H1 (cell line): ENCODE measurements around the gene GABRR1. TPM values are rescaled to one million over a fixed set of nuclear protein-coding genes. Genes with fewer than 3 reads are reported as not detected.

Source experiments
- CTCF ChIA-PET: fragments of 300-600 bp; sonication (Branson Sonifier 250); formaldehyde crosslinking; loops from one replicate; lab custom pipeline; 2021; ENCODE audit not compliant: partially characterized antibody; lab: Charles Lee
- POLR2A ChIA-PET: fragments of 300-600 bp; sonication (Branson Sonifier 250); formaldehyde crosslinking; loops from one replicate; lab custom pipeline; 2021; ENCODE audit warnings: inconsistent platforms; ENCODE audit not compliant: partially characterized antibody; lab: Charles Lee
- DNase-seq, 2 experiments: peaks; one replicate each; pipeline versions ENCODE4 v3.0.0 to v3.0.0-alpha.2; 2010 to 2022; ENCODE audit warnings: low spot score in 2 of 2, low read depth in 1 of 2, mixed read lengths in 1 of 2
- FAIRE-seq: peaks from 2 replicates; lab custom pipeline; 2011; peaks lifted over from hg19 to GRCh38; lab: Jason Lieb, UNC
- H2AFZ ChIP-seq: 2 replicates; pipeline ENCODE4 v1.8.1; 2012; ENCODE audit warnings: low read length, inconsistent platforms
- H2AK5ac ChIP-seq: 2 replicates; pipeline ENCODE4 v1.6.1; 2013; ENCODE audit warnings: low read depth, low read length
- H2BK120ac ChIP-seq: replicated peaks from 2 replicates; pipeline ENCODE3; 2013; ENCODE audit warnings: low read depth, low read length, inconsistent platforms
- H2BK12ac ChIP-seq: 2 replicates; pipeline ENCODE4 v1.6.1; 2013; ENCODE audit warnings: low read depth, low read length
- H2BK15ac ChIP-seq: 2 replicates; pipeline ENCODE4 v1.6.1; 2013; ENCODE audit warnings: low read length
- H2BK20ac ChIP-seq: 2 replicates; pipeline ENCODE4 v1.6.1; 2013; ENCODE audit warnings: low read length
- H2BK5ac ChIP-seq: 2 replicates; pipeline ENCODE4 v1.6.1; 2013; ENCODE audit warnings: low read depth, low read length
- H3K14ac ChIP-seq: 2 replicates; pipeline ENCODE4 v1.6.1; 2013; ENCODE audit warnings: inconsistent platforms; ENCODE audit not compliant: insufficient read length
- H3K18ac ChIP-seq: 2 replicates; pipeline ENCODE4 v1.6.1; 2013; ENCODE audit warnings: low read length; ENCODE audit errors: extremely low read depth
- H3K23ac ChIP-seq: 2 replicates; pipeline ENCODE4 v1.6.1; 2013; ENCODE audit warnings: inconsistent platforms; ENCODE audit not compliant: insufficient read length
- H3K23me2 ChIP-seq: 2 replicates; pipeline ENCODE4 v1.6.1; 2013; ENCODE audit warnings: low read depth, low read length
- H3K27ac ChIP-seq: 2 replicates; pipeline ENCODE4 v1.6.1; 2011; ENCODE audit warnings: low read depth, low read length, inconsistent platforms
- H3K27me3 ChIP-seq, 4 experiments: replicated peaks in 1 of 4; 1 replicate in 1 of 4; 2 replicates in 3 of 4; pipeline versions ENCODE4 v1.6.1 to v1.8.1; 2011 to 2013; ENCODE audit warnings: low read length in 3 of 4, mild to moderate bottlenecking in 3 of 4, inconsistent platforms in 2 of 4, mixed read lengths in 2 of 4, moderate library complexity in 1 of 4; ENCODE audit not compliant: control insufficient read depth in 3 of 4, insufficient read depth in 3 of 4; ENCODE audit errors: extremely low read depth in 1 of 4
- H3K36me3 ChIP-seq, 4 experiments: 2 replicates each; pipeline versions ENCODE4 v1.6.1 to v1.8.1; 2011 to 2013; ENCODE audit warnings: mild to moderate bottlenecking in 4 of 4, low read length in 3 of 4, moderate library complexity in 2 of 4, control low read depth in 1 of 4, inconsistent platforms in 1 of 4; ENCODE audit not compliant: insufficient read depth in 4 of 4, control insufficient read depth in 2 of 4
- H3K4ac ChIP-seq: replicated peaks from 2 replicates; pipeline ENCODE3; 2013; ENCODE audit warnings: low read length, low read depth, mixed read lengths, inconsistent platforms; ENCODE audit not compliant: insufficient read length
- H3K4me1 ChIP-seq, 4 experiments: replicated peaks in 1 of 4; 1 replicate in 1 of 4; 2 replicates in 3 of 4; pipeline versions ENCODE4 v1.6.1 to v1.8.1; 2011 to 2013; ENCODE audit warnings: low read length in 3 of 4, inconsistent platforms in 2 of 4, mixed read lengths in 1 of 4; ENCODE audit not compliant: insufficient read depth in 4 of 4, control insufficient read depth in 3 of 4
- H3K4me2 ChIP-seq, 2 experiments: 2 replicates each; pipeline versions ENCODE4 v1.6.1 to v1.8.1; 2011 to 2013; ENCODE audit warnings: low read depth in 2 of 2, low read length in 2 of 2, control low read depth in 1 of 2, inconsistent platforms in 1 of 2, mild to moderate bottlenecking in 1 of 2; ENCODE audit not compliant: insufficient read depth in 1 of 2
- H3K4me3 ChIP-seq, 4 experiments: fragments of 200-600, 300-600 bp in 1 of 4; sonication (generic), shearing (Covaris generic), sonication (Bioruptor Twin) in 1 of 4; 2 replicates each; pipeline versions ENCODE4 v1.5.1 to v1.8.1; 2011 to 2016; ENCODE audit warnings: low read length in 4 of 4, low read depth in 3 of 4, control low read depth in 2 of 4, inconsistent platforms in 2 of 4, mild to moderate bottlenecking in 2 of 4, mixed read lengths in 1 of 4, moderate library complexity in 1 of 4; ENCODE audit not compliant: insufficient read depth in 2 of 4; ENCODE audit errors: extremely low read depth in 1 of 4
- H3K56ac ChIP-seq: replicated peaks from 2 replicates; pipeline ENCODE3; 2013; ENCODE audit warnings: low read depth, mild to moderate bottlenecking, mixed read lengths, low read length, inconsistent platforms; ENCODE audit not compliant: insufficient read length
- H3K79me1 ChIP-seq: 2 replicates; pipeline ENCODE4 v1.6.1; 2013; ENCODE audit warnings: low read depth, low read length, control low read depth
- H3K79me2 ChIP-seq, 2 experiments: 2 replicates each; pipeline versions ENCODE4 v1.6.1 to v1.8.1; 2012 to 2013; ENCODE audit warnings: low read length in 2 of 2, mild to moderate bottlenecking in 2 of 2, inconsistent platforms in 1 of 2; ENCODE audit not compliant: insufficient read depth in 2 of 2, control insufficient read depth in 1 of 2
- H3K9ac ChIP-seq, 4 experiments: replicated peaks in 1 of 4; 1 replicate in 1 of 4; 2 replicates in 3 of 4; pipeline versions ENCODE4 v1.6.1 to v1.8.1; 2011 to 2013; ENCODE audit warnings: low read depth in 3 of 4, low read length in 3 of 4, control low read depth in 2 of 4, mild to moderate bottlenecking in 2 of 4, moderate library complexity in 2 of 4, inconsistent platforms in 1 of 4; ENCODE audit errors: extremely low read depth in 1 of 4
- H3K9me3 ChIP-seq, 2 experiments: 2 replicates each; pipeline versions ENCODE4 v1.6.1 to v1.8.1; 2012 to 2013; ENCODE audit warnings: mild to moderate bottlenecking in 2 of 2, moderate library complexity in 2 of 2, control low read depth in 1 of 2, inconsistent platforms in 1 of 2, low read depth in 1 of 2, low read length in 1 of 2, mixed read lengths in 1 of 2; ENCODE audit not compliant: insufficient read depth in 2 of 2
- H4K20me1 ChIP-seq, 2 experiments: replicated peaks in 1 of 2; 2 replicates each; pipeline versions ENCODE3 to v1.8.1; 2011 to 2013; ENCODE audit warnings: inconsistent platforms in 2 of 2, low read length in 2 of 2, mild to moderate bottlenecking in 1 of 2; ENCODE audit not compliant: insufficient read depth in 2 of 2, control insufficient read depth in 1 of 2
- H4K5ac ChIP-seq: 2 replicates; pipeline ENCODE4 v1.6.1; 2013; ENCODE audit warnings: low read length, low read depth, mixed read lengths, inconsistent platforms; ENCODE audit not compliant: insufficient read length
- H4K8ac ChIP-seq: 2 replicates; pipeline ENCODE4 v1.8.0; 2013; ENCODE audit warnings: mild to moderate bottlenecking, moderate library complexity, low read length, inconsistent platforms; ENCODE audit not compliant: insufficient read depth; ENCODE audit errors: extremely low read depth
- H4K91ac ChIP-seq: replicated peaks from 2 replicates; pipeline ENCODE3; 2013; ENCODE audit warnings: low read length, mixed read lengths, inconsistent platforms; ENCODE audit not compliant: insufficient read length
- ATF2 ChIP-seq: IDR thresholded peaks from 2 replicates; pipeline ENCODE4 v1.6.1; 2012; ENCODE audit warnings: low read length, inconsistent platforms
- BACH1 ChIP-seq: IDR thresholded peaks from 2 replicates; pipeline ENCODE4 v1.6.1; 2012; ENCODE audit warnings: low read length, improper control_type of control experiment
- CBX5 ChIP-seq: fragments of 300-800, 300-1000 bp; sonication (generic); IDR thresholded peaks from 2 replicates; pipeline ENCODE4 v1.7.1; 2016; ENCODE audit warnings: antibody characterized with exemption, low read length, low read depth
- CHD1 ChIP-seq: IDR thresholded peaks from 2 replicates; pipeline ENCODE4 v1.6.1; 2012; ENCODE audit warnings: low read depth, low read length, improper control_type of control experiment
- CTCF ChIP-seq, 3 experiments: IDR thresholded peaks; 1 replicate in 2 of 3; 2 replicates in 1 of 3; pipeline versions ENCODE4 v1.5.1 to v1.6.1; 2011; ENCODE audit warnings: low read length in 3 of 3, mild to moderate bottlenecking in 3 of 3, inconsistent platforms in 2 of 3, low read depth in 1 of 3, moderate library complexity in 1 of 3; ENCODE audit not compliant: insufficient read depth in 1 of 3; ENCODE audit errors: control extremely low read depth in 1 of 3
- E2F6 ChIP-seq: IDR thresholded peaks from 2 replicates; pipeline ENCODE4 v1.6.1; 2012; ENCODE audit warnings: inconsistent platforms
- NRF1 ChIP-seq: IDR thresholded peaks from 2 replicates; pipeline ENCODE4 v1.6.1; 2011; ENCODE audit warnings: mild to moderate bottlenecking, low read depth, low read length, improper control_type of control experiment
- RXRA ChIP-seq: IDR thresholded peaks from 2 replicates; pipeline ENCODE4 v1.6.1; 2011; ENCODE audit warnings: low read depth, mild to moderate bottlenecking, low read length, moderate library complexity; ENCODE audit not compliant: insufficient read depth
- SIN3A ChIP-seq, 2 experiments: IDR thresholded peaks in 1 of 2; conservative IDR thresholded peaks in 1 of 2; 2 replicates each; pipeline ENCODE4 v1.6.1; 2011 to 2012; ENCODE audit warnings: low read length in 2 of 2, improper control_type of control experiment in 1 of 2, low read depth in 1 of 2, mild to moderate bottlenecking in 1 of 2
- WGBS, 2 experiments: shearing (Covaris generic) in 1 of 2; methylation state at CpG; one replicate each; pipeline versions ENCODE4 v1.1.6 to v1.1.7; 2013 to 2015; ENCODE audit warnings: low lambda C conversion rate in 2 of 2, mixed read lengths in 2 of 2, inconsistent platforms in 1 of 2, low coverage in 1 of 2, missing lambda C conversion rate in 1 of 2; ENCODE audit not compliant: insufficient replicate concordance in 2 of 2, insufficient coverage in 1 of 2, insufficient read length in 1 of 2; ENCODE audit errors: extremely low coverage in 1 of 2, missing lambda C conversion rate in 1 of 2; 5-methylcytosine and 5-hydroxymethylcytosine counted together
- polyA plus RNA-seq, 7 experiments: library from polyadenylated mRNA; depleted of rRNA in 3 of 7; stranded (reverse) in 5 of 7; unstranded in 2 of 7; fragments of >200 nt in 5 of 7; fragments of 200-250 nt in 2 of 7; gene quantifications; 1 replicate in 5 of 7; 2 replicates in 1 of 7; 4 replicates in 1 of 7; pipeline versions ENCODE4 v1.2.1 to v1.2.3, GENCODE V29; 2011 to 2013; ENCODE audit warnings: missing spikeins in 2 of 7, mixed read lengths in 2 of 7
- total RNA-seq: library from RNA; stranded (reverse); fragmentation: NEBNext Ultra II Directional; extraction: Animal tissue kit (Norgen Biotek cat#: 25700); gene quantifications from 2 replicates; pipeline ENCODE4 v1.2.1, GENCODE V29; 2021

The GABRR1 gene
- total and polyA plus RNA-seq, 2 of the 8 experiments (the other 6 are each of a cell fraction or from before 2014, with no cell fraction given), result 0.60 to 0.63 TPM

- no peak overlapping the region for H4K8ac ChIP-seq
- no peak overlapping the region for H2BK120ac ChIP-seq
- no peak overlapping the region for H3K14ac ChIP-seq
- no peak overlapping the region for H3K4me2 ChIP-seq
- peaks cover 0 to 3% (median 0%) of the 10 kb centered on the region in 4 experiments; a peak in 1 of 7 replicates for H3K4me1 ChIP-seq
- no peaks in the 10 kb centered on the region for H4K20me1 ChIP-seq
- no peaks in the 10 kb centered on the region for H3K9me3 ChIP-seq
- no peak overlapping the region for H3K18ac ChIP-seq
- H3K4me3 ChIP-seq, result no peak overlapping the region
- no peak overlapping the region for H2BK20ac ChIP-seq
- WGBS, 2 experiments, result 88% methylated on average over 3 of the region's 3 CpGs; no CpG with 5 or more reads in 1 of the 2 experiments
- no peak overlapping the region for H2AFZ ChIP-seq
- no peaks in the 10 kb centered on the region for H3K23me2 ChIP-seq
- no peak overlapping the region for H4K91ac ChIP-seq
- no peak overlapping the region for H2AK5ac ChIP-seq
- ChIA-PET POLR2A (no interaction called here), CTCF (interaction anchor here (0.6 to 2.3 kb wide), 5 partner anchors 12 to 233 kb away, joined by 3 to 12 read pairs (median 4); no protein-coding TSS in a partner anchor)
- H3K27ac ChIP-seq, result no peak overlapping the region
- no peaks in the 10 kb centered on the region for H3K79me2 ChIP-seq
- no peaks in the 10 kb centered on the region for H3K36me3 ChIP-seq
- H4K5ac ChIP-seq, result no peak overlapping the region
- DNase-seq (no peak), FAIRE-seq (no peak)
- H2BK5ac ChIP-seq, result no peak overlapping the region
- no peak overlapping the region for H3K9ac ChIP-seq
- H3K23ac ChIP-seq, result no peak overlapping the region
- no peak overlapping the region for H2BK12ac ChIP-seq
- no peak overlapping the region for H3K4ac ChIP-seq
- peaks cover 3 to 27% (median 15%) of the 10 kb centered on the region in 4 experiments; a peak in 6 of 7 replicates for H3K27me3 ChIP-seq
- H3K56ac ChIP-seq, result no peak overlapping the region
- no peak overlapping the region for H2BK15ac ChIP-seq
- H3K79me1 ChIP-seq, result no peaks in the 10 kb centered on the region
- TF ChIP-seq E2F6 (no peak), ATF2 (no peak), CBX5 (no peak), BACH1 (no peak), CHD1 (no peak), RXRA (no peak), SIN3A (conservative IDR thresholded peaks at IDR 0.05 in 1 of 2, IDR thresholded peaks at IDR 0.05 in 1 of 2; ENCODE audit: low read depth in 1 of 2, low read length in 2 of 2) (no peak), NRF1 (no peak), CTCF (IDR thresholded peaks at IDR 0.05; ENCODE audit: control extremely low read depth in 1 of 3, insufficient read depth in 1 of 3, low read depth in 1 of 3, low read length in 3 of 3) (no peak)
These were observed 82.4 kb downstream of the GABRR1 start for GRCh38 chr6:89134723-89135122.
